ENCODE measurements around the gene PHF21A. TPM values are rescaled to one million over a fixed set of nuclear protein-coding genes. Genes with fewer than 3 reads are reported as not detected.

PHF21A gene
- total and polyA plus RNA-seq, 4 donors: 12.0 to 84.0 (median 48.9) TPM

DNA sequence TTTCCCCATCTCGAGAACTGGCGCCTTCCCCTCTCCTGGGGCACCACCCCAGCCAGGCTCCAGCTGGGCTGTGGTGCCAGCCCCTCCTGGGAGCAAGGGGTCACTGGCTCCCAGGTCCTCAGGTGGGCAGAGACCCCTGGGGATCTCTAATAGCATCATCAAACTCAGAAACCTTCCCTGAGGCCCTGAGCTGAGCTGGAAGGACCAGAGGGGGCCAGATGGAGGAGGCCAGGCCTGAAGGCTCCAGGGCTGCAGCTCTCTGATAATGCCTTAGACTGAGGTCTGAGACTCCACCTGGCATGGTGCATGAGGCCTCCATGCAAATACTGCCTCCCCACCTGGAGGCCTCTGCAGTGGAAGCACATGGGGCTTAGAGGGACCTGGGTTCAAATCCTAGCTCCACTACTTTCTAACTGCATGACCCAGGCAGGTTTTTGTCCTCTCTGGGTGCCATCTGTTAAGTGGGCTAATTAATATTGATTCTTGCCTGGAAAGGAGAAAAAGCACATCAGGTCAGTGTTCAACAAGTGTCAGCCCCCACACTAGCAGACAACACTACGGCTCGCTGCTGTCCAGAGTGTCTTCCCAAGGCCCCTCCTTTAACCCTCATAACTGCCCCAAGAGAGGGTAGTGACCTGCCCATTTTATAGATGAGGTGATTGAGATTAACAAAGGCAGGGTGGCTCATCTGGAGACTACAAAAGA, 234.3 kb downstream of the PHF21A start:
- intact Hi-C loops (cut with DNase I): no loop called here
- DNase-seq (no peak), ATAC-seq (ENCODE audit: low FRiP score) (no peak)

DNA sequence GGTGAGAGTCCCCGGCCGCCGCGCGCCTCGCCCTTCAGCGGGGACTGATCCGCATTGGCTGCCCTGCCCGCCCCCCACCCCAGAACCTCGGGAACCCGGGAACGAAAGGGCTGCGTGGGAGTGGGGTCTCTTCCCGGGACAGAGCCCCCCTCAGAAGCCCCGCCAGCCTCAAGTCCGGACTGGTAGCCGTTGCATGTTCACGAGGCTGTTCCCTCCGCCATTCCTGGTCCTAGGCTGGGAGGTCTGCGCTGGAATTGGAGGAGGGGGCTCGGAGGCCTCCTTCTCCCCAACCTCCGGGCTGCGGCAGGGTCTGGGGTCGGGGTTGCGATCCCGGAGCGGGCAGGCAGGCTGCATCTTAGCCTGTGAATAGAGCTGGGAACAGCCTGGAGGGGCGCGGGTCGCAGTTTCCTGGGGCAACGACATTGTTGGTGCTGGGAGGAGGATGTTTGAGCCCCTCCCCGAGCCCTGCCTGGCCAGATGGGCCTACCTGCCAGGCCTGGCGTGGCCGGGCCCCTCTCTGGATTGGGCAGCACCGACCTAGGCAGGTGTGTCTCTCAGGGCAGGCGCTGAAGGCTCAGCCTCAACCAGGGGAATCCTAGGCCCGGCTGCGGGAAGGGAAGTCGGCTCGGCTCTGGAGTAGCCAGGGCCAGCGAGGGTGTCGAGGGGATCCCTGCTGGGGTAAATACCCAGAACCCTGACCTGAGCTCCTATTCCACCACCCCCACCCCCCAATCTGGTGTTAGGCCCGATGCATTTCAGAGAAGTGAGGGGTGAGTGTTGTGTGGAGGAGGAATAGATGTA, 235.1 kb downstream of the PHF21A start:
- intact Hi-C loops (cut with DNase I): no loop called here
- no peak for ATAC-seq (ENCODE audit: low FRiP score)
- Histone ChIP-seq H3K27ac (ENCODE audit: low read depth in 1 of 2, low read length in 2 of 2) (no peak overlapping the region), H3K4me1 (ENCODE audit: control insufficient read depth in 1 of 2, insufficient read depth in 2 of 2, low read length in 2 of 2) (peaks cover 0 to 2% of the 10 kb centered on the region in 2 donors), H3K9me3 (ENCODE audit: control insufficient read depth, low read length) (no peaks in the 10 kb centered on the region), H3K4me3 (ENCODE audit: low read length in 2 of 2) (peak overlapping the region in 1 of 2 donors; percentile 38), H3K27me3 (ENCODE audit: control insufficient read depth in 1 of 2, insufficient read depth in 2 of 2, low read length in 1 of 2) (no peaks in the 10 kb centered on the region), H3K36me3 (ENCODE audit: control insufficient read depth in 1 of 2, insufficient read depth in 2 of 2, low read length in 1 of 2) (no peaks in the 10 kb centered on the region)
- 17 to 18% methylated on average over 38 to 43 of the region's 43 CpGs for WGBS, 2 donors
- no peak for DNase-seq

More for the DNA sequence above, 234.3 kb downstream of the PHF21A start:
- H3K27ac ChIP-seq (ENCODE audit: low read depth in 1 of 2, low read length in 2 of 2): no peak overlapping the region
- WGBS, 2 donors: 91 to 97% methylated on average over 4 of the region's 4 CpGs
- no peak overlapping the region for H3K4me3 ChIP-seq (ENCODE audit: low read length in 2 of 2)
- H3K36me3 ChIP-seq (ENCODE audit: control insufficient read depth in 1 of 2, insufficient read depth in 2 of 2, low read length in 1 of 2): no peaks in the 10 kb centered on the region
- H3K9me3 ChIP-seq (ENCODE audit: control insufficient read depth, low read length): no peaks in the 10 kb centered on the region
- peaks cover 0 to 2% of the 10 kb centered on the region in 2 donors for H3K4me1 ChIP-seq (ENCODE audit: control insufficient read depth in 1 of 2, insufficient read depth in 2 of 2, low read length in 2 of 2)
- H3K27me3 ChIP-seq (ENCODE audit: control insufficient read depth in 1 of 2, insufficient read depth in 2 of 2, low read length in 1 of 2): no peaks in the 10 kb centered on the region

DNA sequence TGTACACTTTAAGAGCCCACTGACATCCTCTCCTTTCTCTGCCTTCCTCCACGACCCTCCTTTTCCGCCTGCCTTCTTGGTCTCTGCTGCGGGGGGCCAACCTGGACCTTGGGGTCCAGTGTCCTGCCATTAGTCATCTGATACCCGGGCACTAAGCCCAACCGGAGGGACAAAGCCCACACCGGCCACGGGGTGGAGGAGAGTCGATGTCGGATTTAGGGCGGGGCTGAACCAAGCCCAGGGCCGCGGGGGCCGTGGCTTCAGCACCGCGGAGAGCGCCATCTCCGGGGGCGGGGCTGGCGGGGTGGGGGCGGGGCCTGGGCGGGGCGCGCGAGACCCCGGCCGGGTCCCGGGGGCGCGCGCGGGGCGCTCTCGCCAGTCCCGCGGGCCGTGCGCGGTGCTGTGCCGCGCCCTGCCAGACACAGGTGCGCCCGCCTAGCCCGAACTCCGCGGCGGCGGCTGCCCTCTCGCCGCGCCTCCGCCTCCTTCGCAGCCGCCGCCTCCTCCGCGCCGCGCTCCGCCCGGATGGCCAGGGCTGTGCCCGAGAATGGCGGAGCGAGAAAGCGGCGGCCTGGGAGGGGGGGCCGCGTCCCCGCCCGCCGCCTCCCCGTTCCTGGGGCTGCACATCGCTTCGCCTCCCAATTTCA, 235.9 kb downstream of the PHF21A start, which contains the start of gene MAPK8IP1:
MAPK8IP1 (plus strand) TSS at position 378 of the 647 bp plus-strand sequence; CDS start at position 548, 170 bp downstream.
- H3K27me3 ChIP-seq (ENCODE audit: control insufficient read depth in 1 of 2, insufficient read depth in 2 of 2, low read length in 1 of 2): no peaks in the 10 kb centered on the region
- intact Hi-C loops (cut with DNase I): no loop called here
- H3K36me3 ChIP-seq (ENCODE audit: control insufficient read depth in 1 of 2, insufficient read depth in 2 of 2, low read length in 1 of 2): no peaks in the 10 kb centered on the region
- H3K4me1 ChIP-seq (ENCODE audit: control insufficient read depth in 1 of 2, insufficient read depth in 2 of 2, low read length in 2 of 2): peaks cover 0 to 2% of the 10 kb centered on the region in 2 donors
- peak; percentile 73 for ATAC-seq (ENCODE audit: low FRiP score)
- peak in 1 of 2 donors; percentile 88 for DNase-seq
- H3K9me3 ChIP-seq (ENCODE audit: control insufficient read depth, low read length): no peaks in the 10 kb centered on the region
- WGBS, 2 donors: 1 to 2% methylated on average over 45 to 73 of the region's 73 CpGs
- H3K4me3 ChIP-seq (ENCODE audit: low read length in 2 of 2): peak within 1 kb of the TSS; percentile 15 to 38
- no peak within 1 kb of the TSS for H3K27ac ChIP-seq (ENCODE audit: low read depth in 1 of 2, low read length in 2 of 2)

DNA sequence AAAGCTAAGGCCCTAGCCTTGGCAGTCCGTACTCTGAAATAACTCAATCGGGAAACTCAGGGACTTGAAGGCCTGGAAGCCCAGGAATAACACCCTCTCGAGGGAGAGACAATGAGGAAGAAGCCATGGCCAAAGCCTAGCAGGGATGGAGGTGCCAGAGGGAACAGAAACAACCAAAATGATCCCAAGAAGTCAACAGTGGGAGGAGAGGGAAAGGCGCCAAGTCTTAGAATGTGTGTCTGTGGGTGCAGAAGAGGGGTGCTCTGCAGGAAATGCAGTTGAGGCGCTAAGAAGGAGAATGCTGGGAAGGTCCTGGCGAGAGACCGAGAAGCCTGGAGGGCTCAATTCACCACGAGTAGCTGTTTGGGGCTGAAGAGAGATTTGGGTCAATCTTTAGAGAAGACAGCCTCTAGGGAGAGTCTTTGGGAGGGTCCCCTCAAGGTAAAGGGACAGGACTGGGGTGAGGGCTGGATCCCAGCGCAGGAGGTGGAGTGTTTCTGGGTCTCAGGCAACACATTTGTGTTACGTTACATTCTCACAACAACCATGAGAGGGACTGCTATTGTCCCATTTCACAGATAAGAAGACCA, 236.6 kb downstream of the PHF21A start:
- Histone ChIP-seq H3K27ac (ENCODE audit: low read depth in 1 of 2, low read length in 2 of 2) (no peak overlapping the region), H3K36me3 (ENCODE audit: control insufficient read depth in 1 of 2, insufficient read depth in 2 of 2, low read length in 1 of 2) (no peaks in the 10 kb centered on the region), H3K4me1 (ENCODE audit: control insufficient read depth in 1 of 2, insufficient read depth in 2 of 2, low read length in 2 of 2) (peaks cover 0 to 2% of the 10 kb centered on the region in 2 donors), H3K4me3 (ENCODE audit: low read length in 2 of 2) (no peak overlapping the region), H3K27me3 (ENCODE audit: control insufficient read depth in 1 of 2, insufficient read depth in 2 of 2, low read length in 1 of 2) (no peaks in the 10 kb centered on the region), H3K9me3 (ENCODE audit: control insufficient read depth, low read length) (no peaks in the 10 kb centered on the region)
- ATAC-seq (ENCODE audit: low FRiP score): no peak
- intact Hi-C loops (cut with DNase I): no loop called here
- WGBS, 2 donors: 84 to 85% methylated on average over 10 of the region's 10 CpGs
- no peak for DNase-seq

Other genes with a start within 250 kb of the PHF21A start
- 1 to 10 TPM; 6.5 to 7.8 TPM for gene MAPK8IP1, start 235.8 kb downstream of the PHF21A start, total RNA-seq
- gene MAPK8IP1, start 235.8 kb downstream of the PHF21A start, polyA plus RNA-seq: 1 to 10 TPM; 1.6 to 5.5 TPM
- gene FREY1, start 214.2 kb downstream of the PHF21A start, total RNA-seq: under 1 TPM; 0.65 to 0.87 TPM
- not detected for gene FREY1, start 214.2 kb downstream of the PHF21A start, polyA plus RNA-seq
- 10 to 100 TPM; 21.4 to 26.9 TPM for gene PEX16, start 203.6 kb downstream of the PHF21A start, total RNA-seq
- gene PEX16, start 203.6 kb downstream of the PHF21A start, polyA plus RNA-seq: 10 to 100 TPM; 17.3 to 49.7 TPM
- under 1 TPM in 1 of 2 donors, not detected in 1; 0.45 TPM for gene LARGE2, start 198.8 kb downstream of the PHF21A start, total RNA-seq
- gene LARGE2, start 198.8 kb downstream of the PHF21A start, polyA plus RNA-seq: not detected
- 10 to 100 TPM; 10.5 to 18.4 TPM for gene CREB3L1, start 156.2 kb upstream of the PHF21A start, total RNA-seq
- 1 to 10 TPM; 6.9 to 8.5 TPM for gene CREB3L1, start 156.2 kb upstream of the PHF21A start, polyA plus RNA-seq
- gene DGKZ, start 226.0 kb upstream of the PHF21A start, total RNA-seq: 10 to 100 TPM; 36.1 to 61.1 TPM
- 10 to 100 TPM; 15.8 to 33.4 TPM for gene DGKZ, start 226.0 kb upstream of the PHF21A start, polyA plus RNA-seq